ENCODE measurements around the gene GSG1L.

The GSG1L gene

DNA sequence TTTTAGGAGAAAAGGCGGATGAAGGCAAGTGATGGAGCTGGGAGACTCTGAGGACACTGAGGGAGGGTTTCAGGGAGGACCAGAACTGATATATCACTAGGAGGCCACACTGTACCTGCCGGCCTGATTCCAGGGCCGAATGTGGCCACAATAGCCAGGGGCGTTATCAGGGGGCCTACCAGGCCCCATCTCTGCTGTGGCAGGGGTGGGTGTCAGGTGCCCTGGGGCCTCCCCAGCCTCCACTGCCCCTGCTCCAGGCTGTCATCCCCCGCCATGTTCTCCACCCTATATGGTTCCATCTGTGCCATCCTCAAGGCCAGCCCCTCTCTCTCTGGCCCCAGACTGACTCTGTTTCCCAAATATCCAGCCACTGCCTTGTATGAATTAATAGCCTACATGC is 246.5 kb downstream of the GSG1L start:
- TF ChIP-seq, protein P1, sequence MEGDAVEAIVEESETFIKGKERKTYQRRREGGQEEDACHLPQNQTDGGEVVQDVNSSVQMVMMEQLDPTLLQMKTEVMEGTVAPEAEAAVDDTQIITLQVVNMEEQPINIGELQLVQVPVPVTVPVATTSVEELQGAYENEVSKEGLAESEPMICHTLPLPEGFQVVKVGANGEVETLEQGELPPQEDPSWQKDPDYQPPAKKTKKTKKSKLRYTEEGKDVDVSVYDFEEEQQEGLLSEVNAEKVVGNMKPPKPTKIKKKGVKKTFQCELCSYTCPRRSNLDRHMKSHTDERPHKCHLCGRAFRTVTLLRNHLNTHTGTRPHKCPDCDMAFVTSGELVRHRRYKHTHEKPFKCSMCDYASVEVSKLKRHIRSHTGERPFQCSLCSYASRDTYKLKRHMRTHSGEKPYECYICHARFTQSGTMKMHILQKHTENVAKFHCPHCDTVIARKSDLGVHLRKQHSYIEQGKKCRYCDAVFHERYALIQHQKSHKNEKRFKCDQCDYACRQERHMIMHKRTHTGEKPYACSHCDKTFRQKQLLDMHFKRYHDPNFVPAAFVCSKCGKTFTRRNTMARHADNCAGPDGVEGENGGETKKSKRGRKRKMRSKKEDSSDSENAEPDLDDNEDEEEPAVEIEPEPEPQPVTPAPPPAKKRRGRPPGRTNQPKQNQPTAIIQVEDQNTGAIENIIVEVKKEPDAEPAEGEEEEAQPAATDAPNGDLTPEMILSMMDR (IDR thresholded peaks at IDR 0.05; ENCODE audit: low read depth, low read length): no peak
- TF ChIP-seq POLR2A (IDR thresholded peaks at IDR 0.05; ENCODE audit: extremely low read depth, insufficient read length): no peak
- TF ChIP-seq, protein P2, sequence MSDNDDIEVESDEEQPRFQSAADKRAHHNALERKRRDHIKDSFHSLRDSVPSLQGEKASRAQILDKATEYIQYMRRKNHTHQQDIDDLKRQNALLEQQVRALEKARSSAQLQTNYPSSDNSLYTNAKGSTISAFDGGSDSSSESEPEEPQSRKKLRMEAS (IDR thresholded peaks at IDR 0.05; ENCODE audit: low read depth, low read length): no peak
- no peak for TF ChIP-seq MYC (IDR thresholded peaks at IDR 0.05; ENCODE audit: low read depth, low read length)
- no peak overlapping the region for H3K4me3 ChIP-seq (ENCODE audit: low read depth, low read length)
- no peak for DNase-seq (ENCODE audit: low read depth)

DNA sequence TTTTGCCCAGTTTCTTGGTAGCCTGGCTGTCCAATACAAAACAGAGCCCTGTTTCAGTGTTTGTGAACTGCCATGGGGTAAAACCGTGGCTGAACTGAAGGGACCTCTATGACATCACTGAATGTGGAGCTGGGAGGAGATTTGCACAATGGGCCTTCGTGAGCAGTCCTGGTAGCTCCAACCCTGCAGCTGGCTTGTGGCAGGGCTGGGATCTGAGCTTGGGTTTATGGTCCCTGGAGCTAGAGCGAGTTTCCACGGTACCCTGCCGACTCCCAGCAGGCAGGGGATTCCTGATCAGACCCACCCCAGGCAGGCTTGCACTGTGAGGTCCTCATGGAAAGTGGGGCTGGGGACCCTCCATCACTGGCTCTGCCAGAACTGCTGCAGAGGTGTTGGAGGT is 247.0 kb downstream of the GSG1L start:
- H3K4me3 ChIP-seq (ENCODE audit: low read depth, low read length): no peak overlapping the region
- DNase-seq (ENCODE audit: low read depth): no peak
- TF ChIP-seq, protein P2 (IDR thresholded peaks at IDR 0.05; ENCODE audit: low read depth, low read length): no peak
- no peak for TF ChIP-seq MYC (IDR thresholded peaks at IDR 0.05; ENCODE audit: low read depth, low read length)
- TF ChIP-seq POLR2A (IDR thresholded peaks at IDR 0.05; ENCODE audit: extremely low read depth, insufficient read length): no peak
- TF ChIP-seq, protein P1 (IDR thresholded peaks at IDR 0.05; ENCODE audit: low read depth, low read length): no peak

DNA sequence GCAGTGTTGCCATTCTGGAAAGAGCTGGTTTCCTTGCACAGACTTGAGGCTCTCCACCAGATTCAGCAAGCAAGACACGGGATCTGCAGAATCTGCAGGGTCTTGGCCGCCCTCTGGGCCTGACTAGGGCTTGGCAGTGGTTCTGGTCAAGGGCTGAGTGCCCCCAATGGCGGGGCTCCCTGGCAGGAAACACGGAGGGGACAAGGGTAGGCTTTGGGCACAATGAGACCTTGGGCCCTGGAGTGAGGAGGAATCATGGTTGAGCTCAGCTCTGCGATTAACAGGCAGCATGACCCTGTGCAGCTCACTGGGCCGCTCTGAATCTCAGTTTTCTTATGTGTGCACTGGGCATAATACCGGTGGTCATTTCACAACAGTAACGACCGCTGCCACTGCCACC is 249.9 kb downstream of the GSG1L start:
- TF ChIP-seq, protein P2 (IDR thresholded peaks at IDR 0.05; ENCODE audit: low read depth, low read length): no peak
- TF ChIP-seq, protein P1 (IDR thresholded peaks at IDR 0.05; ENCODE audit: low read depth, low read length): no peak
- no peak for TF ChIP-seq POLR2A (IDR thresholded peaks at IDR 0.05; ENCODE audit: extremely low read depth, insufficient read length)
- TF ChIP-seq MYC (IDR thresholded peaks at IDR 0.05; ENCODE audit: low read depth, low read length): no peak
- no peak for DNase-seq (ENCODE audit: low read depth)
- H3K4me3 ChIP-seq (ENCODE audit: low read depth, low read length): no peak overlapping the region

DNA sequence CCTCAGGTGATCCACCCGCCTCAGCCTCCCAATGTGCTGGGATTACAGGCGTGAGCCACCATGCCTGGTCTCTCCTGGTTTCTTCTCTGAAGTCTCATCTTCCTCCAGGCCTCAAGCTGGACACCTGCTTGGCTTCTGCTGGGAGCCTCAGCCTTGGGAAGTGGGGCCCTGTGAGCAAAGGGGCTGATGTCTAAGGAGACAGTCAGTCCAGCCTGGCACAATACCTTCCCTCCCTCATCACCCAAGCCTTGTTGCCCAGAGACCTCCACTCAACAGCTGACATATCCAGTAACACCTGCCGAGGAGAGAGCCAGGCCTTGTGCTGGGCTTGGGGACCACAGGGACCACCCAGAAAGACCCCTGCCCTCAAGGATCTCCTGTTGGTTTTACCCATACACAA is 251.6 kb downstream of the GSG1L start:
- no peak for DNase-seq (ENCODE audit: low read depth)
- TF ChIP-seq, protein P2 (IDR thresholded peaks at IDR 0.05; ENCODE audit: low read depth, low read length): no peak
- TF ChIP-seq MYC (IDR thresholded peaks at IDR 0.05; ENCODE audit: low read depth, low read length) (no peak), POLR2A (IDR thresholded peaks at IDR 0.05; ENCODE audit: extremely low read depth, insufficient read length) (no peak)
- TF ChIP-seq, protein P1 (IDR thresholded peaks at IDR 0.05; ENCODE audit: low read depth, low read length): no peak
- no peak overlapping the region for H3K4me3 ChIP-seq (ENCODE audit: low read depth, low read length)

DNA sequence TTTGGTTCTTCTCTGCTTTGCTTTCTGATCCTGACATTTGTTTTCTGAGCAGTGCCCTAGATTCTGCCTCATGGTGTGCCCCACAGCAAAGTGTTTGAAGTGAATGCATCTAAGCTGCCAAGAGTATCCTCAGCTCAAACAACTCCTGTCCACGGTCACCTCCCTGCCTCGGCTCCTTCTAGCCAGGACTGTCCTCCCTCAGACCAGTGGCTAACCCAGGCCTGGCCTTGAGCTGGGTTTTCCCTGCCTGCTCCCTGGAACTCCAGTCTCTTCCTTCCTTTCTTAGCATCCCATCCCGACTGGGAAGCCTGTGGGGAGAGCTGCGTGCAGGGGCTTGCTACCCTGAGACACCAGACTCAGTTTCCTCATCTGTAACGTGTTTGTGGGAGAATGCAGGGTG is 256.5 kb downstream of the GSG1L start:
- no peak overlapping the region for H3K4me3 ChIP-seq (ENCODE audit: low read depth, low read length)
- TF ChIP-seq MYC (IDR thresholded peaks at IDR 0.05; ENCODE audit: low read depth, low read length): no peak
- TF ChIP-seq, protein P2 (IDR thresholded peaks at IDR 0.05; ENCODE audit: low read depth, low read length): no peak
- no peak for TF ChIP-seq POLR2A (IDR thresholded peaks at IDR 0.05; ENCODE audit: extremely low read depth, insufficient read length)
- TF ChIP-seq, protein P1 (IDR thresholded peaks at IDR 0.05; ENCODE audit: low read depth, low read length): no peak
- DNase-seq (ENCODE audit: low read depth): no peak

DNA sequence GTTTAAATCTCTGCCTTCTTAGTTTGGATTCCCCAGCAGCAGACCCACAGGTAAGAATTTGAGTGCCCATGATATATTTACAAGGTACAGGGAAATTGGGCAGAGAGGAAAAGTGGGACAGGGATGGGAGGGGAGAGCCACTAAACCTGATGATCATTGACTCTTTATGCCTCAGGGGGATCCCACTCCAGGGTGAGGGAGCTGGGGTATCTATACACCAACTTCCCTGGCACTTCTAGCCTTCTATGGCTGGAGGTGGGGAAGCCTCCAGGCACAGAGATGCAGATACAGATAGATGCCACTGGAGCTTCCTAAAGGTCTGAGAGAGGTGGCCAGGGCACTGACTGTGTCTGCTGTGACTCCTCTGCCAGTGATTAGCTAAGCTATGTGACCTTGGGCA is 257.1 kb downstream of the GSG1L start:
- no peak overlapping the region for H3K4me3 ChIP-seq (ENCODE audit: low read depth, low read length)
- DNase-seq (ENCODE audit: low read depth): no peak
- TF ChIP-seq POLR2A (IDR thresholded peaks at IDR 0.05; ENCODE audit: extremely low read depth, insufficient read length) (no peak), MYC (IDR thresholded peaks at IDR 0.05; ENCODE audit: low read depth, low read length) (no peak)
- TF ChIP-seq, protein P2 (IDR thresholded peaks at IDR 0.05; ENCODE audit: low read depth, low read length): no peak
- TF ChIP-seq, protein P1 (IDR thresholded peaks at IDR 0.05; ENCODE audit: low read depth, low read length): no peak

Measured in NB4 (cell line).